Activated naive CD8-positive, alpha-beta T cell (primary cell): ENCODE results near the gene CORIN.

Experiments
- H3K27ac Mint-ChIP-seq: one replicate; pipeline ENCODE4 v1.8.0; 2021; ENCODE audit warnings: mixed read lengths
- H3K27me3 Mint-ChIP-seq: one replicate; pipeline ENCODE4 v1.8.0; 2021; ENCODE audit warnings: mixed read lengths
- H3K36me3 Mint-ChIP-seq: one replicate; pipeline ENCODE4 v1.8.0; 2021; ENCODE audit warnings: mixed read lengths
- H3K4me1 Mint-ChIP-seq: one replicate; pipeline ENCODE4 v1.8.0; 2021; ENCODE audit warnings: low read depth, mixed read lengths
- H3K4me3 Mint-ChIP-seq: one replicate; pipeline ENCODE4 v1.8.0; 2021; ENCODE audit warnings: mild to moderate bottlenecking, mixed read lengths
- H3K9me3 Mint-ChIP-seq: one replicate; pipeline ENCODE4 v1.8.0; 2021; ENCODE audit warnings: low read depth, mixed read lengths

CORIN gene

GRCh38 chr4:47736555-47736954 lies 101.3 kb downstream of the CORIN start:
- Mint-ChIP-seq H3K27me3 (peaks cover 8% of the 10 kb centered on the region), H3K4me3 (no peak overlapping the region), H3K4me1 (no peaks in the 10 kb centered on the region), H3K36me3 (peaks cover 3% of the 10 kb centered on the region), H3K27ac (no peak overlapping the region), H3K9me3 (peaks cover 21% of the 10 kb centered on the region)

DNA sequence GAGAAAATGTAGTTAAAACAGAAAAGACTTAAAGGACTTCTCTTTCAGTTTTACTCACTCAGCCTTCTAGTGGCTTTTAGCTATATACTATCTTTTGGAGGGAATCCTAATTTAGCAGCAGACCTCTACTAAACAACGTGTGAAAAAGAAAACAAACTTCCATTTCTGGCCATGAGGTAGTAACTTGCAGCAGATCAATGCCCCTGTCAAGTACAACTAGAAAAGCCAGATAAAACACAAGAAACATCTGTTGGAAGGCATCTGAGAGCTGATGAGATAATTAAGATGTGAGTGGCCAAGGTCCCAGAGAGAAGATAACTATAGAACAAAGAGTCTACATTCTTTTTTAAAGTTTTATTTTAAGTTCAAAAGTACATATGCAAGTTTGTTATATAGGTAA lies 101.7 kb downstream of the CORIN start:
- H3K9me3 Mint-ChIP-seq, result peaks cover 21% of the 10 kb centered on the region
- H3K4me1 Mint-ChIP-seq, result no peaks in the 10 kb centered on the region
- H3K27me3 Mint-ChIP-seq, result peaks cover 10% of the 10 kb centered on the region
- H3K36me3 Mint-ChIP-seq, result peaks cover 3% of the 10 kb centered on the region
- no peak overlapping the region for H3K4me3 Mint-ChIP-seq
- H3K27ac Mint-ChIP-seq, result no peak overlapping the region

GRCh38 chr4:47733302-47734175 lies 104.3 kb downstream of the CORIN start:
- H3K27ac Mint-ChIP-seq, result no peak overlapping the region
- no peak overlapping the region for H3K4me3 Mint-ChIP-seq
- peaks cover 7% of the 10 kb centered on the region for H3K9me3 Mint-ChIP-seq
- no peaks in the 10 kb centered on the region for H3K36me3 Mint-ChIP-seq
- H3K27me3 Mint-ChIP-seq, result peaks cover 16% of the 10 kb centered on the region
- no peaks in the 10 kb centered on the region for H3K4me1 Mint-ChIP-seq

DNA sequence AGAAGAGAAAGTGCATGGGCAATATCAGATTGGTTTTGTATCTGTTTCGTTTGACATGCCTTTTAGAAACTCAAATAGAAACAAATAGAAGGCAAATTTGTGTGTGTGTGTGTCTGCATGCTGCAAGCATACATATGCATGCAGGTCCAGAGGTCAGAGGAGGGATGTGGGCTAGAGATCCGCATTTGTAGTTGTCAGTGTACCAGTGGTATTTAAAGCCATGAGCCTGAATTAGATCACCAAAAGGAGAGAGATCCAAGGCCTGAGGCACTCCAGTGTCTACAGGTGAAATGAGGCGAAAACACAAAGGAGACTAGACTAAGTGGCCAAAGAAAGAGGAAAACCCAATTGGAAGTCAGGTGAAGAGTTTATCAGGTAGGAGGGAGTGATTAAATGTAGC lies 106.7 kb downstream of the CORIN start:
- H3K4me1 Mint-ChIP-seq, result no peaks in the 10 kb centered on the region
- peaks cover 14% of the 10 kb centered on the region for H3K27me3 Mint-ChIP-seq
- H3K36me3 Mint-ChIP-seq, result no peaks in the 10 kb centered on the region
- no peak overlapping the region for H3K27ac Mint-ChIP-seq
- H3K4me3 Mint-ChIP-seq, result no peak overlapping the region
- no peaks in the 10 kb centered on the region for H3K9me3 Mint-ChIP-seq

- H3K27me3 Mint-ChIP-seq, result peaks cover 18% of the 10 kb centered on the region
- no peaks in the 10 kb centered on the region for H3K9me3 Mint-ChIP-seq
- H3K36me3 Mint-ChIP-seq, result no peaks in the 10 kb centered on the region
- no peaks in the 10 kb centered on the region for H3K4me1 Mint-ChIP-seq
- no peak overlapping the region for H3K4me3 Mint-ChIP-seq
- H3K27ac Mint-ChIP-seq, result no peak overlapping the region
Measured at GRCh38 chr4:47729131-47729680, 108.7 kb downstream of the CORIN start.

- Mint-ChIP-seq H3K27ac (no peak overlapping the region), H3K36me3 (peaks cover 2% of the 10 kb centered on the region), H3K4me1 (no peaks in the 10 kb centered on the region), H3K9me3 (no peaks in the 10 kb centered on the region), H3K27me3 (peaks cover 20% of the 10 kb centered on the region), H3K4me3 (no peak overlapping the region)
Measured at GRCh38 chr4:47721892-47722575, 115.8 kb downstream of the CORIN start.

GRCh38 chr4:47721485-47721884 lies 116.4 kb downstream of the CORIN start:
- Mint-ChIP-seq H3K27me3 (peaks cover 20% of the 10 kb centered on the region), H3K27ac (no peak overlapping the region), H3K36me3 (peaks cover 2% of the 10 kb centered on the region), H3K4me1 (no peaks in the 10 kb centered on the region), H3K9me3 (no peaks in the 10 kb centered on the region), H3K4me3 (no peak overlapping the region)

DNA sequence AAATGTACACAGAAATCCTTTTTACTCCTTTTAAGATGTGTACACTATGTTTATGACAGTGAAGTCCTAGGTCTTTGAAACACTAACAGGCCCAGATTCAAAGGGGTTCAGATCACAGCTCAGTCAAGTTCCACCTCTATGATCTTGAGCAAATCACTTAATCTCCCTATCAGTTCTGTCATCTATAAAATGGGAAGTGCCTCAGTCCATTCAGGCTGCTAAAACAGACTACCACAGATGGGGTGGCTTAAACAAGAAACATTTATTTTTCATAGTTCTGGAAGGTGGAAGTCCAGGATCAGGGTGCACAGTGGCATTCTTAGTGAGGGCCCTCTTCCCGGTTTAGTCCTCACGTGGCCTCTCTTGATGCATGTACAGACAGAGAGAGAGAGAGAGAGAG lies 117.1 kb downstream of the CORIN start:
- Mint-ChIP-seq H3K9me3 (no peaks in the 10 kb centered on the region), H3K4me3 (no peak overlapping the region), H3K27me3 (peaks cover 22% of the 10 kb centered on the region), H3K27ac (no peak overlapping the region), H3K4me1 (no peaks in the 10 kb centered on the region), H3K36me3 (peaks cover 2% of the 10 kb centered on the region)

DNA sequence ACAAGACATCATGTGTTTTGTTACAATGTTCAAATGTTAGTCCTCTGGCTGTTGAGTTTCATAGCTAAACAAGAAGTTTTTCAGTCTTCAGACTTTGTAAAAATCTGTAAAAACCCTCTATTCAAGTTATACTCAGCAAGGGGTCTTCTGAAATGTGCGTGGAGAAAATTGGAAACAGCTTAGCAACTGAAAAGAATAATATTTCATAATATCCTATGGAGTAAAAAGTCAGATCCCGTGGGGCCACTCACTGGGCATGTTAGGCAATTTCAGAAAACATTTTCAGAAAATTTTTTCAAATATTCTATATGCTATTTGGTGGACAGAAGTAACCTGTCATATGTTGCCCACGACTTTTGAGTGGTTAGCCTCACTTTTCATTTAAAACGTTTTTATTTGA lies 118.3 kb downstream of the CORIN start:
- peaks cover 20% of the 10 kb centered on the region for H3K27me3 Mint-ChIP-seq
- no peak overlapping the region for H3K4me3 Mint-ChIP-seq
- H3K36me3 Mint-ChIP-seq, result peaks cover 2% of the 10 kb centered on the region
- H3K4me1 Mint-ChIP-seq, result no peaks in the 10 kb centered on the region
- no peaks in the 10 kb centered on the region for H3K9me3 Mint-ChIP-seq
- no peak overlapping the region for H3K27ac Mint-ChIP-seq

GRCh38 chr4:47718696-47719095 lies 119.2 kb downstream of the CORIN start:
- H3K27ac Mint-ChIP-seq, result no peak overlapping the region
- no peaks in the 10 kb centered on the region for H3K9me3 Mint-ChIP-seq
- H3K36me3 Mint-ChIP-seq, result peaks cover 2% of the 10 kb centered on the region
- no peaks in the 10 kb centered on the region for H3K4me1 Mint-ChIP-seq
- H3K27me3 Mint-ChIP-seq, result peaks cover 20% of the 10 kb centered on the region
- H3K4me3 Mint-ChIP-seq, result no peak overlapping the region

DNA sequence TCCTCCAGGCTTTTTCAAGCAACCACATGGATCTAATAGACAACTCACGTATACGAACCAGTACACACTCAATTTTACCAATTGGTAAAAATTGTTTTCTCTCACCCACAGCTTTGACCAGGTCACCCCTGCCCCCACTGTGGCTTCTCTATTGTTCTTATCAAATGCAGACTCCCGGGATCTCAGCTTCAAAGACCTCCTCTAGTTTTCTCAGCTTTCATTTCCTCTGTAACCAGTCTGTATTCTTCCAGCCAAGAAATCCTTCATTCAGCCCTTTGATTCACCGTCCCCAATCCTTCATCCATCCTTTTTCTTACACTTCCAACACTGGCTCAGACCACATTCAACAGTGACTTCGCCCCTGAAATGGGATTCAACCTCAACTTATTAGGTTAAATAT lies 120.7 kb downstream of the CORIN start:
- H3K27ac Mint-ChIP-seq, result no peak overlapping the region
- peaks cover 2% of the 10 kb centered on the region for H3K36me3 Mint-ChIP-seq
- H3K4me3 Mint-ChIP-seq, result no peak overlapping the region
- no peaks in the 10 kb centered on the region for H3K4me1 Mint-ChIP-seq
- peaks cover 12% of the 10 kb centered on the region for H3K27me3 Mint-ChIP-seq
- H3K9me3 Mint-ChIP-seq, result no peaks in the 10 kb centered on the region

DNA sequence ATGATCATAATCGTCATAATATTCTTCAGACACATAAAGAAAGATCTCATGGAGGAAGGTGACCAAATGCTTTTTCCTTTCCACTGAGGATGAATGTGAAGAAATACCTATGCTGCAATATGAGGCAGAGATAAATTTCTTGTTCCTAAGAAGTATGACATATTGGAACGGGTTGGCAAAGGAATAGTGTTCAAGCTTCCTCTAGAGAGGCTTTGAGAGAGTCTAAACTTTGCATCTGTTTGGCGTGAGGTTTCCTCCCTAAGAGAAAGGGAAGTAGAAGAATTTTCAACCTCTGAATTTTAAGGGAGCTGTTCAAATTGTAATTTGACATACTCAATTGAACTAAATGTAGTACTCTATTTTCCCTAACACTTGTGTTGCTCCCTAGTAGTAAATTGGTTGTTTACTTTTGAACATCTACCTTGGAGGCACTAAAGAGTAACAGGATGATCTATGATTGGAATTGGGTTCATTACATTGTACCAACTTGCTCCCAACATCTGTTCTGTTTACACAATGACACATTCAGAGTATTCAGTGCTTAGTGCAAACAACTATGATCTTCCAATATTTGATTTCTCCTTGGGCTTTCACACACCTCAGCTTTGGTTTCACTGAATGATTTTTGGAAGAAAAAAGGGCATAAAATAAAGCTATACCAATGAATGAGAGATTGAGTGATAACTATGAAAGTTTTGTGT lies 122.0 kb downstream of the CORIN start:
- Mint-ChIP-seq H3K27me3 (peaks cover 13% of the 10 kb centered on the region), H3K36me3 (no peaks in the 10 kb centered on the region), H3K27ac (no peak overlapping the region), H3K9me3 (no peaks in the 10 kb centered on the region), H3K4me3 (no peak overlapping the region), H3K4me1 (no peaks in the 10 kb centered on the region)

- Mint-ChIP-seq H3K27me3 (peaks cover 13% of the 10 kb centered on the region), H3K4me1 (no peaks in the 10 kb centered on the region), H3K36me3 (no peaks in the 10 kb centered on the region), H3K27ac (no peak overlapping the region), H3K9me3 (no peaks in the 10 kb centered on the region), H3K4me3 (no peak overlapping the region)
Measured at GRCh38 chr4:47714269-47714668, 123.6 kb downstream of the CORIN start.

- H3K4me1 Mint-ChIP-seq, result no peaks in the 10 kb centered on the region
- H3K9me3 Mint-ChIP-seq, result no peaks in the 10 kb centered on the region
- no peak overlapping the region for H3K4me3 Mint-ChIP-seq
- H3K27ac Mint-ChIP-seq, result no peak overlapping the region
- no peaks in the 10 kb centered on the region for H3K36me3 Mint-ChIP-seq
- H3K27me3 Mint-ChIP-seq, result peaks cover 11% of the 10 kb centered on the region
Measured at GRCh38 chr4:47713129-47713834, 124.6 kb downstream of the CORIN start.
